SK-N-SH (cell line): ENCODE data around the gene CALN1. TPM values are rescaled to one million over a fixed set of nuclear protein-coding genes. Genes with fewer than 3 reads are reported as not detected.

Experiments
- CTCF ChIA-PET: fragments of 300-600, 350-600 bp; formaldehyde crosslinking; extraction: SDS; loops from one replicate; lab custom pipeline; 2021; lab: Yijun Ruan, JAX
- POLR2A ChIA-PET: fragments of 350-600 bp; sonication (Branson Sonifier 250); formaldehyde crosslinking; extraction: SDS; loops from one replicate; lab custom pipeline; 2020; ENCODE audit warnings: antibody characterized with exemption, inconsistent platforms; lab: Yijun Ruan, JAX
- DNase-seq: peaks from one replicate; pipeline ENCODE4 v3.0.0; 2012
- H2AFZ ChIP-seq: fragments of 200-600 bp; sonication (generic); 2 replicates; pipeline ENCODE4 v1.8.1; 2016; ENCODE audit warnings: antibody characterized with exemption, mild to moderate bottlenecking, low read depth
- H3F3A ChIP-seq: fragments of 200-600 bp; sonication (generic); replicated peaks from 2 replicates; pipeline ENCODE3; 2016; ENCODE audit warnings: antibody characterized with exemption, mild to moderate bottlenecking; ENCODE audit not compliant: insufficient read depth
- H3K27ac ChIP-seq, 2 experiments: fragments of 200-500 bp in 1 of 2; fragments of 200-600 bp in 1 of 2; sonication (Bioruptor generic) in 1 of 2; sonication (generic), shearing (Covaris generic) in 1 of 2; 2 replicates each; pipeline versions ENCODE4 v1.5.1 to v1.6.1; 2014 to 2016; ENCODE audit warnings: low read depth in 2 of 2, inconsistent platforms in 1 of 2, low read length in 1 of 2, mild to moderate bottlenecking in 1 of 2, mixed read lengths in 1 of 2
- H3K27me3 ChIP-seq: fragments of 200-600 bp; sonication (generic), shearing (Covaris generic); 2 replicates; pipeline ENCODE4 v1.6.1; 2016; ENCODE audit warnings: mixed run types; ENCODE audit not compliant: insufficient read depth
- H3K36me3 ChIP-seq, 2 experiments: fragments of 200-500 bp in 1 of 2; fragments of 200-600 bp in 1 of 2; sonication (Bioruptor generic) in 1 of 2; sonication (generic) in 1 of 2; replicated peaks in 1 of 2; 2 replicates each; pipeline versions ENCODE3 to v1.5.1; 2014 to 2016; ENCODE audit warnings: low read length in 1 of 2, mild to moderate bottlenecking in 1 of 2; ENCODE audit not compliant: insufficient read depth in 2 of 2, control insufficient read depth in 1 of 2
- H3K4me1 ChIP-seq, 2 experiments: fragments of 200-500 bp in 1 of 2; fragments of 200-600 bp in 1 of 2; sonication (Bioruptor generic) in 1 of 2; sonication (generic), shearing (Covaris generic) in 1 of 2; 2 replicates each; pipeline versions ENCODE4 v1.5.1 to v1.6.1; 2014 to 2016; ENCODE audit warnings: low read depth in 1 of 2, low read length in 1 of 2, mixed run types in 1 of 2; ENCODE audit not compliant: insufficient read depth in 2 of 2, control insufficient read depth in 1 of 2
- H3K4me2 ChIP-seq: fragments of 200-600 bp; sonication (generic), shearing (Covaris generic); 2 replicates; pipeline ENCODE4 v1.6.1; 2017; ENCODE audit warnings: mixed run types
- H3K4me3 ChIP-seq, 2 experiments: fragments of 200-500 bp in 1 of 2; fragments of 200-600 bp in 1 of 2; sonication (Bioruptor generic) in 1 of 2; sonication (generic), shearing (Covaris generic) in 1 of 2; 2 replicates each; pipeline versions ENCODE4 v1.5.1 to v1.8.1; 2014 to 2016; ENCODE audit warnings: low read depth in 2 of 2, inconsistent platforms in 1 of 2, low read length in 1 of 2, mild to moderate bottlenecking in 1 of 2, mixed read lengths in 1 of 2, moderate library complexity in 1 of 2
- H3K79me2 ChIP-seq: fragments of 200-600 bp; sonication (generic); 2 replicates; pipeline ENCODE4 v1.8.1; 2017; ENCODE audit warnings: mild to moderate bottlenecking; ENCODE audit not compliant: insufficient read depth
- H3K9ac ChIP-seq: fragments of 200-600 bp; sonication (generic); 2 replicates; pipeline ENCODE4 v1.6.1; 2017; ENCODE audit warnings: mixed run types
- H3K9me2 ChIP-seq: fragments of 200-600 bp; sonication (generic); 2 replicates; pipeline ENCODE4 v1.6.1; 2017; ENCODE audit warnings: mixed run types
- H3K9me3 ChIP-seq: fragments of 200-600 bp; sonication (generic); 2 replicates; pipeline ENCODE4 v1.6.1; 2017; ENCODE audit warnings: mixed run types, mild to moderate bottlenecking, moderate library complexity
- H4K20me1 ChIP-seq: fragments of 200-600 bp; sonication (generic); 2 replicates; pipeline ENCODE4 v1.6.1; 2017; ENCODE audit warnings: mild to moderate bottlenecking, mixed run types; ENCODE audit not compliant: insufficient read depth
- GABPA ChIP-seq: IDR thresholded peaks from 2 replicates; pipeline ENCODE4 v1.4.0; 2012; ENCODE audit warnings: low read depth, mild to moderate bottlenecking
- GATA2 ChIP-seq: sonication (generic); formaldehyde crosslinking; IDR thresholded peaks from 2 replicates; pipeline ENCODE4 v1.5.0; 2020; ENCODE audit warnings: mild to moderate bottlenecking, missing genetic modification reagents
- MEF2A ChIP-seq: IDR thresholded peaks from 2 replicates; pipeline ENCODE4 v1.4.0; 2012; ENCODE audit warnings: low read depth, borderline replicate concordance
- MXI1 ChIP-seq: IDR thresholded peaks from 2 replicates; pipeline ENCODE4 v1.6.1; 2012; ENCODE audit warnings: mild to moderate bottlenecking, low read depth, low read length, improper control_type of control experiment
- NFIC ChIP-seq: IDR thresholded peaks from 2 replicates; pipeline ENCODE4 v1.4.0; 2012; ENCODE audit warnings: borderline replicate concordance
- RAD21 ChIP-seq: IDR thresholded peaks from 2 replicates; pipeline ENCODE4 v1.6.1; 2012; ENCODE audit warnings: mild to moderate bottlenecking, low read length
- TEAD4 ChIP-seq: IDR thresholded peaks from 2 replicates; pipeline ENCODE4 v1.4.0; 2012; ENCODE audit warnings: mild to moderate bottlenecking, borderline replicate concordance; ENCODE audit not compliant: insufficient read depth
- whole genome bisulfite sequencing: methylation state at CpG from one replicate; pipeline ENCODE4 v1.1.6; 2017; ENCODE audit warnings: low lambda C conversion rate; 5-methylcytosine and 5-hydroxymethylcytosine counted together
- polyA plus RNA-seq, 3 experiments: library from polyadenylated mRNA; depleted of rRNA; stranded (reverse); fragments of >200 nt; gene quantifications; 2 replicates each; pipeline ENCODE4 v1.2.3, GENCODE V29; 2012
- TF ChIP-seq, protein P1 (sequence below): fragments of 150-350 bp; IDR thresholded peaks from 2 replicates; pipeline ENCODE4 v1.6.1; 2016; ENCODE audit warnings: mild to moderate bottlenecking, low read depth, low read length
- TF ChIP-seq, protein P2 (sequence below): IDR thresholded peaks from 2 replicates; pipeline ENCODE4 v1.4.0; 2012; ENCODE audit warnings: low read depth, borderline replicate concordance

Gene CALN1
- polyA plus RNA-seq, 1 of the 3 experiments (the other 2 are of a cell fraction) = not detected

DNA sequence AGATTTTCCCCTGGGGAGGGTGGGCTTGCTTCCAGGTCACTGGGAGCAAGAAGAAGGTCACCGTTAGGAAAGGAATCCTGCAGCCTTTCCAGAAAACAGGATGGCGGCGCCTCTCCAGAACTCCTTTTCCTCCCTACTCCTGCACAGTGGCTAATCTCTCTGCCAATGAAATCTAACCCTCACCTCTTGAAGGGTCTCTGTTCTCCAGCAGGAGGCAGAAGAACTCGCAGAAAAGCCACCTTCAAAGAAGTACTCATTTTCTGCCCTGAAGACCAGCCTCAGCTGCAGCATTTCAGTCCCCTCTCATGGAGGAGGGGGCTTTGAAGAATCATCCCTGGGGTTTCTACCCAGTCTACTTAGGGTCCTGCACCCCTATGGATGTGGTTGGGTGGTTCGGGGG is 626.9 kb downstream of the CALN1 start:
- Histone ChIP-seq H4K20me1 (no peaks in the 10 kb centered on the region), H3K79me2 (no peaks in the 10 kb centered on the region), H2AFZ (no peak overlapping the region), H3K27ac (no peak overlapping the region), H3K9ac (no peak overlapping the region), H3K4me3 (no peak overlapping the region), H3K4me1 (no peaks in the 10 kb centered on the region), H3K4me2 (no peak overlapping the region), H3K36me3 (no peaks in the 10 kb centered on the region), H3K27me3 (no peaks in the 10 kb centered on the region), H3F3A (no peaks in the 10 kb centered on the region), H3K9me3 (no peaks in the 10 kb centered on the region; the same call in 1 of the 2 replicates), H3K9me2 (no peaks in the 10 kb centered on the region)
- POLR2A ChIA-PET = no interaction called here
- DNase-seq = no peak
- WGBS = 17% methylated on average over 5 of the region's 5 CpGs
- TF ChIP-seq GATA2 (CRISPR knock-in tag) (no peak), GABPA (no peak), TEAD4 (no peak)
- CTCF ChIA-PET = interaction anchor here (1.2 to 1.4 kb wide), 2 partner anchors 11 to 33 kb away, joined by 3 to 4 read pairs; no protein-coding TSS in a partner anchor

DNA sequence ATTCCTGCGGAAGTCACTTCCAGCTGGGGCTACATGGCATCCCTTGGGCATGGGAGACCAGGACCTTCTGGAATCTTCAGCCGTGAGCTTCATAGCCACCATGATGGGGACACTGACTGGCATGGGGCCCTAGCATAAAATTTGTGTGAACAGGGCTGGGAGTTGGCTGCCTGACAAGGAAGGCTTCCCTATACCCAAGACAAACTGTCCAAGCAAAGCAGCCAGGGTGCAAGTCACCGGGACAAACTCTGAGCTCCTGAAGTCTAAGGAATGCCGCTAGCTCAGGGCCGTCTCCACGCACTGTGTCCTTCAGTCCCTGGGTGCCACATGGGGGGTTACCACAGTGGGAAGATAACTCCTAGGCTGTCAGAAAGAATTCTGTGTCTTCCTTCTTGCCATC is 627.4 kb downstream of the CALN1 start:
- CTCF ChIA-PET = interaction anchor here (1.2 kb wide), 1 partner anchor 33 kb away, joined by 3 read pairs; no protein-coding TSS in a partner anchor
- H2AFZ ChIP-seq = no peak overlapping the region
- WGBS = 19% methylated on average over 6 of the region's 6 CpGs
- H3K27me3 ChIP-seq = no peaks in the 10 kb centered on the region
- no peaks in the 10 kb centered on the region for H3K4me1 ChIP-seq
- POLR2A ChIA-PET = no interaction called here
- H3K27ac ChIP-seq = no peak overlapping the region
- no peaks in the 10 kb centered on the region for H3F3A ChIP-seq
- no peak for TF ChIP-seq MEF2A
- H3K36me3 ChIP-seq = no peaks in the 10 kb centered on the region
- H3K9me3 ChIP-seq = no peaks in the 10 kb centered on the region; the same call in 1 of the 2 replicates
- H4K20me1 ChIP-seq = no peaks in the 10 kb centered on the region
- H3K79me2 ChIP-seq = no peaks in the 10 kb centered on the region
- no peak overlapping the region for H3K4me3 ChIP-seq
- H3K9me2 ChIP-seq = no peaks in the 10 kb centered on the region
- DNase-seq = no peak
- H3K4me2 ChIP-seq = no peak overlapping the region
- no peak overlapping the region for H3K9ac ChIP-seq

DNA sequence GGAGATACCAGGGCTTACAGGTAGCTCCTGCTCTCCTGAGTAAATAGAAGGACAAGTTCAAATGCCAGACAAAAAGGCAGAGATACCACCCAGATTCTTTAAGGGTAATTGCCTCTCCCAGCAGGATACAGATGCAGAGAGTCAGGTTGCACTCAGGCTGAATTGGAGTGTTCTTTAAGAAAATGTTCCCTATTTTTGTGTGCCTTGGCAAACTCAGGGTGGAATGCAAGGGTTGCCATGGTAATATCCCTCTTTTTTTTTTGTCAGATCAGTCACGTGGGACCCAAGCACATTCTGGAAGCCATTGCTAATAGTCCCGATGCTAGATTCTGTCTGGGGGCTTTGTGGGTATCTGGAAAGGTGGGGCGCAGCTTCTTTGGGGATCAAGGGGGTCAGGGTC is 628.0 kb downstream of the CALN1 start:
- ChIA-PET CTCF (interaction anchor here (1.2 kb wide), 1 partner anchor 32 kb away, joined by 3 read pairs; no protein-coding TSS in a partner anchor), POLR2A (no interaction called here)
- no peak overlapping the region for H2AFZ ChIP-seq
- no peaks in the 10 kb centered on the region for H3K9me2 ChIP-seq
- no peaks in the 10 kb centered on the region for H3K79me2 ChIP-seq
- H3K27ac ChIP-seq = no peak overlapping the region
- H3K4me2 ChIP-seq = no peak overlapping the region
- no peaks in the 10 kb centered on the region for H3K4me1 ChIP-seq
- no peaks in the 10 kb centered on the region for H3F3A ChIP-seq
- WGBS = 3% methylated on average over 3 of the region's 3 CpGs
- no peaks in the 10 kb centered on the region for H3K9me3 ChIP-seq
- DNase-seq = no peak
- no peaks in the 10 kb centered on the region for H3K27me3 ChIP-seq
- no peaks in the 10 kb centered on the region for H3K36me3 ChIP-seq
- H4K20me1 ChIP-seq = no peaks in the 10 kb centered on the region
- no peak overlapping the region for H3K9ac ChIP-seq
- TF ChIP-seq, protein P1, sequence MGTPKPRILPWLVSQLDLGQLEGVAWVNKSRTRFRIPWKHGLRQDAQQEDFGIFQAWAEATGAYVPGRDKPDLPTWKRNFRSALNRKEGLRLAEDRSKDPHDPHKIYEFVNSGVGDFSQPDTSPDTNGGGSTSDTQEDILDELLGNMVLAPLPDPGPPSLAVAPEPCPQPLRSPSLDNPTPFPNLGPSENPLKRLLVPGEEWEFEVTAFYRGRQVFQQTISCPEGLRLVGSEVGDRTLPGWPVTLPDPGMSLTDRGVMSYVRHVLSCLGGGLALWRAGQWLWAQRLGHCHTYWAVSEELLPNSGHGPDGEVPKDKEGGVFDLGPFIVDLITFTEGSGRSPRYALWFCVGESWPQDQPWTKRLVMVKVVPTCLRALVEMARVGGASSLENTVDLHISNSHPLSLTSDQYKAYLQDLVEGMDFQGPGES = no peak
- no peak for TF ChIP-seq NFIC
- TF ChIP-seq, protein P2, sequence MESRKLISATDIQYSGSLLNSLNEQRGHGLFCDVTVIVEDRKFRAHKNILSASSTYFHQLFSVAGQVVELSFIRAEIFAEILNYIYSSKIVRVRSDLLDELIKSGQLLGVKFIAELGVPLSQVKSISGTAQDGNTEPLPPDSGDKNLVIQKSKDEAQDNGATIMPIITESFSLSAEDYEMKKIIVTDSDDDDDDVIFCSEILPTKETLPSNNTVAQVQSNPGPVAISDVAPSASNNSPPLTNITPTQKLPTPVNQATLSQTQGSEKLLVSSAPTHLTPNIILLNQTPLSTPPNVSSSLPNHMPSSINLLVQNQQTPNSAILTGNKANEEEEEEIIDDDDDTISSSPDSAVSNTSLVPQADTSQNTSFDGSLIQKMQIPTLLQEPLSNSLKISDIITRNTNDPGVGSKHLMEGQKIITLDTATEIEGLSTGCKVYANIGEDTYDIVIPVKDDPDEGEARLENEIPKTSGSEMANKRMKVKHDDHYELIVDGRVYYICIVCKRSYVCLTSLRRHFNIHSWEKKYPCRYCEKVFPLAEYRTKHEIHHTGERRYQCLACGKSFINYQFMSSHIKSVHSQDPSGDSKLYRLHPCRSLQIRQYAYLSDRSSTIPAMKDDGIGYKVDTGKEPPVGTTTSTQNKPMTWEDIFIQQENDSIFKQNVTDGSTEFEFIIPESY = no peak
- TF ChIP-seq RAD21 = no peak
- no peak for TF ChIP-seq MXI1
- no peak for TF ChIP-seq MEF2A
- no peak overlapping the region for H3K4me3 ChIP-seq
